Measurements from ENCODE around the gene RAPSN. TPM values are rescaled to one million over a fixed set of nuclear protein-coding genes. Genes with fewer than 3 reads are reported as not detected.

Gene RAPSN
- polyA plus RNA-seq, 10 donors: 60.8 to 101 (median 78.6) TPM

- DNase-seq: no peak
Observed at GRCh38 chr11:47435687-47436086, 13.2 kb downstream of the RAPSN start.

GRCh38 chr11:47434011-47434786, 14.7 kb downstream of the RAPSN start:
- no peak for DNase-seq

GRCh38 chr11:47433157-47433556, 15.8 kb downstream of the RAPSN start:
- no peak for DNase-seq

- no peak for DNase-seq
Observed at GRCh38 chr11:47431356-47432083, 17.4 kb downstream of the RAPSN start.

GRCh38 chr11:47430524-47430923, 18.4 kb downstream of the RAPSN start:
- no peak for DNase-seq

GRCh38 chr11:47426062-47426956, 22.6 kb downstream of the RAPSN start, which contains the start of gene PSMC3:
PSMC3 (minus strand) TSS chr11:47426439; CDS start chr11:47426279, 160 bp downstream.
- peak; percentile 98 to 99 (median 99) for DNase-seq

GRCh38 chr11:47425611-47426010, 23.3 kb downstream of the RAPSN start:
- DNase-seq: no peak

GRCh38 chr11:47418454-47419259, 30.3 kb downstream of the RAPSN start:
- DNase-seq: no peak

GRCh38 chr11:47417712-47418111, 31.2 kb downstream of the RAPSN start:
- DNase-seq: no peak

- DNase-seq: peak; percentile 89 to 92 (median 90)
Observed at GRCh38 chr11:47415949-47416472, 32.9 kb downstream of the RAPSN start.

GRCh38 chr11:47415091-47415854, 33.7 kb downstream of the RAPSN start:
- DNase-seq: peak in 1 of 3 donors; percentile 42

- DNase-seq: no peak
Observed at GRCh38 chr11:47414685-47415070, 34.3 kb downstream of the RAPSN start.

- peak in 1 of 3 donors; percentile 59 for DNase-seq
Observed at GRCh38 chr11:47413908-47414684, 34.8 kb downstream of the RAPSN start.

GRCh38 chr11:47413351-47413750, 35.6 kb downstream of the RAPSN start:
- peak in 1 of 3 donors; percentile 20 for DNase-seq

GRCh38 chr11:47411884-47412746, 36.8 kb downstream of the RAPSN start:
- DNase-seq: peak in 2 of 3 donors; percentile 24 to 59

- DNase-seq: peak in 1 of 3 donors; percentile 5
Observed at GRCh38 chr11:47410370-47411264, 38.3 kb downstream of the RAPSN start.

Data from muscle of back (tissue), 11 donors.